LNCAP (cell line): ENCODE data around the gene ENTPD2.

Experiments
- TF ChIP-seq, protein P1 (sequence below): fragments of 450-650 bp; IDR thresholded peaks from 2 replicates; pipeline ENCODE4 v1.5.1; 2017; ENCODE audit warnings: mild to moderate bottlenecking

ENTPD2 gene

DNA sequence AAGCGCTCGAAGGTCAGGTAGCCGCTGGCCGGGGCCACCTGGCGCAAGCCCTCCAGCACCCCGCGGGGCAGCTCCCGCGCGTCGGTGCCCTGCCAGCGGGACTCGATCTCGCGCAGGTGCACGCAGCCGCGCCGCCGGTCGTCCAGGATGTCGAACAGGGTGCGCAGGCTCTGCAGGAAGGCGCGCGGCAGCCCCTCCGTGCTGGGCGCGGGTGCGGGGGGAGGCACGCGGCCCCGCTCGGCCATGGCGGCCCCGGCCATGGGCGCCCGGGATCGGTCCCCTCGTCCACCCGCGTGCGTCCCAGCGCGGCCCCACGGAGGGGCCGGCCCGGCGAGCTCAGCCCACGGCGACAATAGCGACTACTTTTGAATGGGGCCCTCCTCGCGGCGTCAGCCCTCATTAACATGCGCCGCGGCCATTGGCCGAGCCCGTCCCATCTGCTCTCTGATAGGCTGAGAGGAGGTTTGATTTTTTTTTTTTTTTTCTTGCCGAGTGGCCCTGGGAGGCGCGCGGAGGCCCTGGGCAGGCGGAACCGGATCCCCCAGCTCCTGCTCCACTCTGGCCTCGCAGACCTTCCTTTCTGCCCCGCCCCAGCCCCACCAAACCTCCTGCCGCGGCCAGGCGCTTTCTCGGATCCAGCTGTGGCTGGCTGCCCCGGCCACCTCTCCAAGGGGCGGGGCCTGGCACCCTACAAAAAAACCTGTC is 16.5 kb upstream of the ENTPD2 start, which contains the start of gene SAPCD2:
Gene SAPCD2, minus strand, starts transcription at position 357 of the 705 bp plus-strand sequence. Its CDS starts 97 bp downstream, at position 260.
- TF ChIP-seq, protein P1, sequence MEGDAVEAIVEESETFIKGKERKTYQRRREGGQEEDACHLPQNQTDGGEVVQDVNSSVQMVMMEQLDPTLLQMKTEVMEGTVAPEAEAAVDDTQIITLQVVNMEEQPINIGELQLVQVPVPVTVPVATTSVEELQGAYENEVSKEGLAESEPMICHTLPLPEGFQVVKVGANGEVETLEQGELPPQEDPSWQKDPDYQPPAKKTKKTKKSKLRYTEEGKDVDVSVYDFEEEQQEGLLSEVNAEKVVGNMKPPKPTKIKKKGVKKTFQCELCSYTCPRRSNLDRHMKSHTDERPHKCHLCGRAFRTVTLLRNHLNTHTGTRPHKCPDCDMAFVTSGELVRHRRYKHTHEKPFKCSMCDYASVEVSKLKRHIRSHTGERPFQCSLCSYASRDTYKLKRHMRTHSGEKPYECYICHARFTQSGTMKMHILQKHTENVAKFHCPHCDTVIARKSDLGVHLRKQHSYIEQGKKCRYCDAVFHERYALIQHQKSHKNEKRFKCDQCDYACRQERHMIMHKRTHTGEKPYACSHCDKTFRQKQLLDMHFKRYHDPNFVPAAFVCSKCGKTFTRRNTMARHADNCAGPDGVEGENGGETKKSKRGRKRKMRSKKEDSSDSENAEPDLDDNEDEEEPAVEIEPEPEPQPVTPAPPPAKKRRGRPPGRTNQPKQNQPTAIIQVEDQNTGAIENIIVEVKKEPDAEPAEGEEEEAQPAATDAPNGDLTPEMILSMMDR: no peak

DNA sequence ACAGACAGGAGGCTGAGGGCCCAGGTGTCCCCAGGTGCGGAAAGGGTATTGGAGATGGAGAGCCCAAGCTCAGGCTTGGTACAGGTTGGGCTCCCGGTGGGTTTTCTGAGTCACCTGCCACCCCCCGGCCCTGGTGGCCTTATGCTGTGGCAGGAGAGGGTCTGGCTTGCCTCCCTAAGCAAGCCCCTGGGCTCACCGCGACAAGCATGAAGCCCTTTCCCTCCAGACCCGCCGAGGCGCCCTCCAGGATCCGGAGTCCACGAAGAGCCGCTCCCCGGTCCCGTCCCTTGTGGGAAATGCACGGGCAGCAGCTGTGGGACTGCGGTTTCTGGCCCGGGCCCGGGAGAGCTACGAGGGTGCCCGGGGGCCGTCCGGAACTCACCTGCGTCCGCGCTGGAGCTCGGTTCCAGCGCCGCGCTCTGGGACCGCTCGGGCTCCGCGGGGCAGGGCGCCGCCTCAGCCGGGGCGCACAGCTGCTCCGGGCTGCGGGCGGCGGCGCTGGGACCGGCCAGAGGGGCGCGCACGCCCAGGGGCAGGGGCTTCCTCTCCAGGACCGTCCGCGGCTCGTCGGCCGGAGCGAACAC is 15.7 kb upstream of the ENTPD2 start:
- TF ChIP-seq, protein P1: no peak; the same call in 1 of the 2 replicates

DNA sequence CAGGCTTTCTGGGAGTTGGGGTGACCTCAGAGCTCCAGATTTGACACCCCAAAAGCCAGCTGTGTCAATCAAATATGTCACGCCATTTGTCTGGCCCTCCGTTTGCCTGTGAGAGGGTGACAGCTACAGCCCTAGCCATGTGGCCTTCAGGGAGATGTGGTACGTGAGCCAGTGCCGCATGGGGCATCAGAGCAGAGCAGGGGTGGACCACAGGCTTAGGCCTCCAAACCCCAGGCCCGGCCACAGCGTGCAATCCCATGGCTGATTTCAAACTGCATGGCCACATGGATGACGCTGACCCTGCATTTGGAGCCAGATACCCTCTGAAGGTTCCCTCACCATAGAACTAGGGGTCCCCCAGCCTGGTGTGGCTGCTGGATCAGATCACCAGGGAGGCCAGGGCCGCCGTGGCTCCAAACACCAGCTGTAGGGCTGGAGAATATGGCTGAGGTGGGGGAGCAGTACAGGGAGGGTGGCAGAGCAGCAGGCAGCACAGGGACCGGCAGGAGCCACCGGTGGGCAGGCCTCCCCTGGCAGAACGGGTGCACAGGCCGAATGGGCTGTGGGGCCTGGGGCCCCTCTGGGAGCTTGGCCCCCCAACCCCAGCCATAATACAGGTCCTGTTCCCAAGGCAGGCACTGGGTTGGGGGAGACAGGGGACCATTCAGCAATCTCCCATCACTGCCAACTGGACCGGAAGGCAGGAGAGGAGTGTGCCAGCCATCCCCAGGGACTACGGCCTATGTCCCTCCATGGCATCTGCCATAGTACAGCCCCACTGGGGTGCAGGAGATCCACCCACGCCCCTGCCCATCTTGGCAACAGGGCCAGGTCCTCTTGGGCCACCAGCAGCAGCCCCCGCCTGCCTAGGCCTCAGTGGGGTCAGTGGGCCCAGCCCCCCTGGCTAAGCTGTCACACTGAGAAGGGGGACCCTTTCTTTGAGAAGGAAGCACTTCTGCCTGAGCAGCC is 15.0 kb upstream of the ENTPD2 start:
- TF ChIP-seq, protein P1: no peak

DNA sequence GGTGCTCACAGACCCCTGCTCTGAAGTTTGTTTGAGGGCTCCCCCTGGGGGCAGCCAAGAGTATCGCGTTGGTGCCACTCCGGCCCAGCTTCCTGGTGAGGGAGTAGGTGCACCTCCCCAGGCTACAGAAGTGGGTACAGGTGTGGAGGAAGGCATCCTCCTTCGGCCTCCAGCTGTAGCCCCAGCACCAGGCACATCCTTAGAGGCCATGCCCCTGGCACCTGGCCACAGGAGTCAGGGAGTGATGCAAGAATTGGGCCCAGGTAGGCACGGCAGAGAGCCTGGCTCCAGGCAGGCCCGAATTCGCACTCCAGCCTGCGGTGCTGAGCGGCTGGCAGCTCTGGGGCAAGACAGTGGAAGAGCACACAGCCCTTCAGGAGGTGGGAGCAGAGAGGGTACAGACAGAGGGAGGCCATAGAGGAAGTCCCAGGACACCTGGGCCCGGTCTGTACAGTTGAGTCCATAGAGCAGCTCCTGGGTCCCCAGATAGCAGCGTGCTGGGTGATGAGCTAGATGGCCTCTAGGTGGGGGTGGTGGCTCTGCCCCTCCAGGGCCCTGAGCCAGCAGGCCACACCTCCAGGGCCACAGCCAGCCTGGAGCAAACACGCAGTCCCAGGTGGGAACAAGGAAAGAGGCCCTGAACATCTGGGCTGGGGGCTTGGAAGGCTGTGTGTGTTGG is 14.1 kb upstream of the ENTPD2 start:
- TF ChIP-seq, protein P1: peak; percentile 82

DNA sequence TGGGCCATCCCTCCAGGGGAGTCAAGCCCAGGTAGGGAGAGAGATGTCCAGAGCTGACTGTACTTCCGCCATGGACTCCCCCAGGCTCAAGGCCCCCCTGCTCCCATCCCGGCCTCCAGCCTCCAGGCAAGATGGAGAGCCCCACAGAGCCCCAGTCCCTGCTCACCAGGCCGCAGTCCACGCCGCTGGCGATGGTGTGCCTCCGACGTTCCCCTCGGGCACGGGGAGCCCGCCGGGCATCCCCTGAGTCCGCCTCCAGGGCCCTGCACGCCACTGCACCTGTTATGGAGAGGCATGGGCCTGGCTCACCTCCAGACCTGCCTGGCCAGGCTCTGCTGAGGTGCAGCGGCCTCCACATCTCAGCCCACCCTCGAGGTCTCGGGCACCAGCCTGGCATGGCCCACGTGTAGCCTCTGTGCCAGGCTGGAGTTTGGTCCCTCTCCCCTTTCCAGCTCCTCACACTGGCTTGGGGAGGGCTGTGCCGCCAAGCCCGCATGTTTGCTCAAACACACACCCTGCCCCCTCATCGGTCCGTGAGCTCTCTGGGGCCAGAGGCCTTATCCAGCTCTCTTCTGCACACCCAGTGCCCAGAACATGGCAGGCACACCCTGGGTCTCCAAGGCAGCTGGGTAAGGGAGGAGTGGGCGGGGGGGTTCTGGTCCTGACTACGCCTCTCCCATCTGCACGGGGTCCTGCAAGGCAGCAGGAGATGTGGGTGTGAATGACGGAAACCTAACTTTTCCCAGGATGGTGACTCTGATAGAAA is 12.4 kb upstream of the ENTPD2 start:
- TF ChIP-seq, protein P1: no peak

DNA sequence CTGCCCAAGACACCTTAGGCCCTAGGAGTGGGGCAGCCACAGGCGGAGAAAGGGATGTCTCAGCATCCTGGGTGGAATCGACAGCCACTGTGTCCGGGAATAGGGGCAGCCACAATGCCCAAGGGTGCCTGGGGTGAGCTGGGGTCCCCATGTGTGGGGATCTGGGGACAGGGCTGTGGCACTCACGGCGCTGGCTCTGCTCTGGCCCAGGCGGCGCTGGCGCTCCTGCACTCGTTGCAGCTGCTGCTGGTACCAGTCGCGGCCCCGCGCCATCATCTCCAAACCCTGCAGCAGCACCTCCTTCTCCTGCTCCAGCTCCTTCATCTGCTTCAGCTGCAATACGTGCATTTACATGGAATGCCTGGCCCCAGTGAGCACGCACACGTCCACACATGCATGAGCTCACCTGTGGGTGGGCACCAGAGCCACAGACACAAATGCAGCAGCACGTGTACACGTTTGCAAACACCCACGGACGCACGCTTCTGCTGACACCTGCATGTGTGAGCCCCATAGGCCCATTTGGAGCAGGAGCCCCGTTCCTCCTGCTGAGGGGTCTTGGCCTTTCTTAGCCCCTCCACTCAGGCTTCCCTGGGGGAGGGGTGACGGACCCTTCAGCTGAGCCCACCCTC is 11.6 kb upstream of the ENTPD2 start:
- TF ChIP-seq, protein P1: no peak
